Spleen (tissue), 11 donors: Measurements from ENCODE around the gene TMEM72. TPM values are rescaled to one million over a fixed set of nuclear protein-coding genes. Genes with fewer than 3 reads are reported as not detected.

ENCODE experiments used
- DNase-seq: peaks from one replicate; pipeline ENCODE4 v3.0.0-alpha.2; 2020
- H3K27ac ChIP-seq, 8 donors: fragments of 200-600 bp; sonication (generic) in 7 of 8; 1 replicate in 4 of 8; 2 replicates in 4 of 8; pipeline versions ENCODE4 v1.5.0 to v1.8.0; 2016 to 2021; ENCODE audit warnings: inconsistent platforms in 4 of 8, mild to moderate bottlenecking in 4 of 8, moderate library complexity in 1 of 8
- H3K27me3 ChIP-seq, 7 donors: fragments of 200-600 bp; sonication (generic) in 6 of 7; replicated peaks in 1 of 7; 1 replicate in 4 of 7; 2 replicates in 3 of 7; pipeline versions ENCODE4 v1.5.0 to v1.8.0; 2016 to 2021; ENCODE audit warnings: inconsistent platforms in 3 of 7, mild to moderate bottlenecking in 1 of 7
- H3K36me3 ChIP-seq, 6 donors: fragments of 200-600 bp; sonication (generic) in 5 of 6; 1 replicate in 4 of 6; 2 replicates in 2 of 6; pipeline versions ENCODE4 v1.5.0 to v1.8.0; 2016 to 2021; ENCODE audit warnings: inconsistent platforms in 2 of 6
- H3K4me1 ChIP-seq, 6 donors: fragments of 200-600 bp; sonication (generic) in 5 of 6; 1 replicate in 3 of 6; 2 replicates in 3 of 6; pipeline versions ENCODE4 v1.5.0 to v1.8.0; 2016 to 2021; ENCODE audit warnings: inconsistent platforms in 3 of 6
- H3K4me3 ChIP-seq, 8 donors: fragments of 200-600 bp; sonication (generic) in 7 of 8; 1 replicate in 4 of 8; 2 replicates in 4 of 8; pipeline versions ENCODE4 v1.5.0 to v1.8.0; 2016 to 2021; ENCODE audit warnings: inconsistent platforms in 4 of 8, mild to moderate bottlenecking in 4 of 8, moderate library complexity in 2 of 8
- H3K9me3 ChIP-seq, 8 donors: fragments of 200-600 bp; sonication (generic) in 7 of 8; 1 replicate in 4 of 8; 2 replicates in 4 of 8; pipeline versions ENCODE4 v1.5.0 to v1.8.0; 2016 to 2021; ENCODE audit warnings: inconsistent platforms in 4 of 8
- POLR2A ChIP-seq, 3 donors: fragments of 450-650 bp; IDR thresholded peaks; one replicate each; pipeline ENCODE4 v1.5.1; 2017; ENCODE audit warnings: antibody characterized with exemption in 3 of 3, mild to moderate bottlenecking in 1 of 3
- POLR2AphosphoS5 ChIP-seq, 3 donors: sonication (generic); formaldehyde crosslinking; IDR thresholded peaks; one replicate each; pipeline ENCODE4 v1.5.1; 2017; ENCODE audit warnings: antibody characterized with exemption in 3 of 3
- WGBS, 5 donors: extraction: QIAGEN DNeasy Blood & Tissue Kit in 3 of 5; methylation state at CpG; one replicate each; pipeline versions ENCODE4 v1.1.5 to v1.1.7; 2013 to 2018; 5-methylcytosine and 5-hydroxymethylcytosine counted together
- intact Hi-C: fragments of 100-400 bp; cut with DNase I; formaldehyde crosslinking; loops from one replicate; pipeline ENCODE4 v1.15.0; 2023; ENCODE audit warnings: low total_unique reads
- polyA plus RNA-seq, 3 donors: library from polyadenylated mRNA; stranded (reverse); fragments of 200-250 nt; gene quantifications; one replicate each; pipeline ENCODE4 v1.2.1, GENCODE V29; 2013
- total RNA-seq, 7 donors: library from RNA; depleted of rRNA in 3 of 7; stranded (reverse); fragments of >200 nt in 3 of 7; fragmentation: NEBNext Ultra II Directional in 4 of 7; extraction: Animal tissue kit (Norgen Biotek cat#: 25700) in 4 of 7; gene quantifications; one replicate each; pipeline versions ENCODE4 v1.1.0 to v1.2.1, GENCODE V29; 2016 to 2021
- TF ChIP-seq, protein P1 (sequence below), 11 experiments: fragments of 200-600 bp in 7 of 11; fragments of 450-650 bp in 4 of 11; sonication (generic) in 4 of 11; IDR thresholded peaks in 8 of 11; conservative IDR thresholded peaks in 3 of 11; 1 replicate in 7 of 11; 2 replicates in 4 of 11; pipeline versions ENCODE4 v1.4.0 to v1.8.0; 2016 to 2021; ENCODE audit warnings: antibody characterized with exemption in 11 of 11, inconsistent platforms in 4 of 11, mild to moderate bottlenecking in 1 of 11
- donor health status: healthy with polysubstance abuse.
- donor health status: DM: no; HTN: no; CAD: no; lungs with moderate emphysema.
- donor health status: DM: no; HTN: no; CAD: no.
- donor health status: Bipolar disorder and iron deficiency.
- donor health status: healthy.
- donor health status: DM: no; HTN: no; CAD: no.
- donor health status: DM: yes; HTN: yes; CAD: no.

The TMEM72 gene
- total and polyA plus RNA-seq, 10 donors: 0.04 TPM; not detected in 9

GRCh38 chr10:44965104-44965503 lies 54.0 kb downstream of the TMEM72 start:
- H3K27me3 ChIP-seq: no peaks in the 10 kb centered on the region
- TF ChIP-seq POLR2A (IDR thresholded peaks at IDR 0.05) (no peak), POLR2AphosphoS5 (IDR thresholded peaks at IDR 0.05) (no peak)
- TF ChIP-seq, protein P1, sequence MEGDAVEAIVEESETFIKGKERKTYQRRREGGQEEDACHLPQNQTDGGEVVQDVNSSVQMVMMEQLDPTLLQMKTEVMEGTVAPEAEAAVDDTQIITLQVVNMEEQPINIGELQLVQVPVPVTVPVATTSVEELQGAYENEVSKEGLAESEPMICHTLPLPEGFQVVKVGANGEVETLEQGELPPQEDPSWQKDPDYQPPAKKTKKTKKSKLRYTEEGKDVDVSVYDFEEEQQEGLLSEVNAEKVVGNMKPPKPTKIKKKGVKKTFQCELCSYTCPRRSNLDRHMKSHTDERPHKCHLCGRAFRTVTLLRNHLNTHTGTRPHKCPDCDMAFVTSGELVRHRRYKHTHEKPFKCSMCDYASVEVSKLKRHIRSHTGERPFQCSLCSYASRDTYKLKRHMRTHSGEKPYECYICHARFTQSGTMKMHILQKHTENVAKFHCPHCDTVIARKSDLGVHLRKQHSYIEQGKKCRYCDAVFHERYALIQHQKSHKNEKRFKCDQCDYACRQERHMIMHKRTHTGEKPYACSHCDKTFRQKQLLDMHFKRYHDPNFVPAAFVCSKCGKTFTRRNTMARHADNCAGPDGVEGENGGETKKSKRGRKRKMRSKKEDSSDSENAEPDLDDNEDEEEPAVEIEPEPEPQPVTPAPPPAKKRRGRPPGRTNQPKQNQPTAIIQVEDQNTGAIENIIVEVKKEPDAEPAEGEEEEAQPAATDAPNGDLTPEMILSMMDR (IDR thresholded peaks at IDR 0.05 in 8 of 11, conservative IDR thresholded peaks at IDR 0.05 in 3 of 11): no peak
- peaks cover 0 to 5% (median 0%) of the 10 kb centered on the region in 6 donors for H3K36me3 ChIP-seq
- no peaks in the 10 kb centered on the region for H3K9me3 ChIP-seq
- WGBS, 5 donors: 90 to 100% (median 96%) methylated on average over 1 of the region's 1 CpG
- H3K4me3 ChIP-seq: no peak overlapping the region
- H3K4me1 ChIP-seq: peaks cover 41 to 100% (median 87%) of the 10 kb centered on the region in 6 donors
- H3K27ac ChIP-seq: peak overlapping the region in 6 of 8 donors; percentile 67 to 93 (median 88)
- no peak for DNase-seq
- intact Hi-C loops: no loop called here

DNA sequence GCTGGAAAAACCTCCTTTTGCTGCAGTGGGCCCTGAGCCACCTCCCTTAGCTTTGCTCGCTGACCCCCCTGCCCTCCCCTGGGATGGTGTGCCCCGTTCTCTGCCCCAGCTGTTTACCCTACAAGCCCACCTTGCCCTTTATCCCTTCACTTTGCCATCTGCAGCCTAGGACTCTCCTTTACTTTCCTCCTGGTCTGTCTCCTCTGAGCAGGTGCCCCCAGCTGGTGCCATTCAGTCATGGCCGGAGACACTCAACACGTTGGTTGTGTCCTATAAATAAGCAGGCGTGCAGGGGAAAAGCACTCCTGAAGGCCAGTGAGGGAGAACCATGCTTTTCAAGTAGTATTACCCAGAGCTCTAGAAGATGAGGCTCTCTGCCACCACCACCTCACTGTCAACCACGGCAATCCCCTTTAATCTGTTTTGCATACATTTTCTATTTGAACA lies 54.5 kb downstream of the TMEM72 start:
- intact Hi-C loops: no loop called here
- WGBS, 5 donors: 73 to 82% (median 79%) methylated on average over 6 of the region's 6 CpGs
- peak; percentile 51 for DNase-seq
- peaks cover 38 to 100% (median 81%) of the 10 kb centered on the region in 6 donors for H3K4me1 ChIP-seq
- TF ChIP-seq POLR2A (IDR thresholded peaks at IDR 0.05): no peak
- TF ChIP-seq, protein P1 (IDR thresholded peaks at IDR 0.05 in 8 of 11, conservative IDR thresholded peaks at IDR 0.05 in 3 of 11): no peak
- TF ChIP-seq POLR2AphosphoS5 (IDR thresholded peaks at IDR 0.05): no peak
- peaks cover 0 to 11% (median 0%) of the 10 kb centered on the region in 6 donors for H3K36me3 ChIP-seq
- H3K27me3 ChIP-seq: no peaks in the 10 kb centered on the region
- no peak overlapping the region for H3K4me3 ChIP-seq
- peak overlapping the region in 5 of 8 donors; percentile 67 to 93 (median 91) for H3K27ac ChIP-seq
- no peaks in the 10 kb centered on the region for H3K9me3 ChIP-seq

GRCh38 chr10:44966129-44966815 lies 55.1 kb downstream of the TMEM72 start:
- Histone ChIP-seq H3K9me3 (no peaks in the 10 kb centered on the region), H3K4me3 (no peak overlapping the region), H3K36me3 (peaks cover 0 to 17% (median 0%) of the 10 kb centered on the region in 6 donors), H3K4me1 (peaks cover 38 to 100% (median 78%) of the 10 kb centered on the region in 6 donors), H3K27me3 (no peaks in the 10 kb centered on the region), H3K27ac (peak overlapping the region in 7 of 8 donors; percentile 29 to 93 (median 85))
- WGBS, 5 donors: 50 to 64% (median 57%) methylated on average over 8 of the region's 8 CpGs
- DNase-seq: peak; percentile 49
- TF ChIP-seq POLR2AphosphoS5 (IDR thresholded peaks at IDR 0.05) (no peak), POLR2A (IDR thresholded peaks at IDR 0.05) (no peak)
- TF ChIP-seq, protein P1 (IDR thresholded peaks at IDR 0.05 in 8 of 11, conservative IDR thresholded peaks at IDR 0.05 in 3 of 11): no peak
- intact Hi-C loops: no loop called here

DNA sequence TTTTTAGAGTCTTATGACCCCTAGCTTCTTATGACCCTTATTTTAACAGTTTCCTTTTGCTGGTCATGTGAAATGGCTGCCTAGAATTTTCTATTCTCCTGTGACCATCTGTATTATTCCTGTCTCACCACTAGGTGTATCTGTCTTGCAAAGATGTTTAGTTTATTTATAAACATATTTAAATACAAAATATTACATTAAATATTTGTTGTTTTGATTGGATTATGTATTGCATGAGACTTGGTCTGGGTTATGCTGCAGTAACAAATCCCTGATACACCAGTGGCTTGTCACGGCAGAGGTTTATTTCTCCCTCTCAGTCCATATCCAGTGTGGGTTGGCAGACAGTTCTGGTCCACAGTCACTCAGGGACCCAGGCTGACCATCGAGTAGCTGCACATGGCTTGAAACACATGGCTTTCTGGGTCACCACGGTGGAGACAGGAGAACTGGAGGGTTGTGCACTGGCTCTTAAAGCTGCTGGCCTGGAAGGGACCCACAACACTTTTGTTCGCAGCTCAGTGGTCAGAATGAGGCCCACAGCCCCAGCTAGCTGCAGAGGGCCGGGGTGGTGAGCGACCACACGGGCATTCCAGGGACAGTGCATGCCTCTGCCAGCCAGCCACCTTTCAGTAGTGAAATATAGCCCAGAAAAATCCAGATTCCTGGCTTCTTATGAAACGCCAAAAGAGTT lies 55.8 kb downstream of the TMEM72 start:
- Histone ChIP-seq H3K4me3 (no peak overlapping the region), H3K36me3 (peaks cover 0 to 24% (median 0%) of the 10 kb centered on the region in 6 donors), H3K27me3 (no peaks in the 10 kb centered on the region), H3K9me3 (no peaks in the 10 kb centered on the region), H3K27ac (peak overlapping the region; percentile 6 to 93 (median 78)), H3K4me1 (peaks cover 38 to 100% (median 75%) of the 10 kb centered on the region in 6 donors)
- peak; percentile 68 for DNase-seq
- intact Hi-C loops: no loop called here
- TF ChIP-seq, protein P1 (IDR thresholded peaks at IDR 0.05 in 8 of 11, conservative IDR thresholded peaks at IDR 0.05 in 3 of 11): peak in 3 of 11 experiments; percentile 13 to 31 (median 22)
- TF ChIP-seq POLR2AphosphoS5 (IDR thresholded peaks at IDR 0.05): no peak
- WGBS, 5 donors: 82 to 88% (median 85%) methylated on average over 5 to 8 of the region's 8 CpGs
